ENCODE measurements around the gene CTNNBIP1. TPM values are rescaled to one million over a fixed set of nuclear protein-coding genes. Genes with fewer than 3 reads are reported as not detected.

CTNNBIP1 gene
- polyA plus RNA-seq, 1 of the 3 experiments (the other 2 are of a cell fraction), result 57.6 TPM

DNA sequence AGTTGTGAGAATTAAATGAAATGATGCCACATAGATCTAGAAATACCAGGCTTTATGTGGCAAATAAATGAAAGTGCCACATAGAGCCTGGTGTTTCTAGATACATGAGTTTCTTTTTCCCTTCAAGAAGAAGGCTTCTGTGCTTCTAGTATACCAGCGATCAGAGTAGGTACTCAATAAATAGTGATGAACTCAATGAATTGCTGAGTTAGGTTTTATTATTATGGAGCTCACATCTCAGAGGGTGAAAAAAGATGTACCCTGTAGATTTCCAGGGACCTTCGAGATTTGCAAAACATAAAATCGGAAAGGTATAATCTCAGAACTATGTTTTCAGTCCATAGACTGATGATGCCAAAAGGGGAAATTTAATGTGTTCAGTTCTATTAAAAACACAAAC, 84.0 kb downstream of the CTNNBIP1 start (continued):
- no peak for TF ChIP-seq GATA2 (CRISPR knock-in tag; IDR thresholded peaks at IDR 0.05)
- TF ChIP-seq GABPA (IDR thresholded peaks at IDR 0.05; ENCODE audit: low read depth), result no peak
- no peak for TF ChIP-seq CHD2 (IDR thresholded peaks at IDR 0.05; ENCODE audit: low read length, partially characterized antibody)
- TF ChIP-seq, protein P1, sequence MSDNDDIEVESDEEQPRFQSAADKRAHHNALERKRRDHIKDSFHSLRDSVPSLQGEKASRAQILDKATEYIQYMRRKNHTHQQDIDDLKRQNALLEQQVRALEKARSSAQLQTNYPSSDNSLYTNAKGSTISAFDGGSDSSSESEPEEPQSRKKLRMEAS (IDR thresholded peaks at IDR 0.05; ENCODE audit: low read depth), result no peak
- no peak for TF ChIP-seq SIN3A (IDR thresholded peaks at IDR 0.05; ENCODE audit: borderline replicate concordance, low read depth, low read length)

DNA sequence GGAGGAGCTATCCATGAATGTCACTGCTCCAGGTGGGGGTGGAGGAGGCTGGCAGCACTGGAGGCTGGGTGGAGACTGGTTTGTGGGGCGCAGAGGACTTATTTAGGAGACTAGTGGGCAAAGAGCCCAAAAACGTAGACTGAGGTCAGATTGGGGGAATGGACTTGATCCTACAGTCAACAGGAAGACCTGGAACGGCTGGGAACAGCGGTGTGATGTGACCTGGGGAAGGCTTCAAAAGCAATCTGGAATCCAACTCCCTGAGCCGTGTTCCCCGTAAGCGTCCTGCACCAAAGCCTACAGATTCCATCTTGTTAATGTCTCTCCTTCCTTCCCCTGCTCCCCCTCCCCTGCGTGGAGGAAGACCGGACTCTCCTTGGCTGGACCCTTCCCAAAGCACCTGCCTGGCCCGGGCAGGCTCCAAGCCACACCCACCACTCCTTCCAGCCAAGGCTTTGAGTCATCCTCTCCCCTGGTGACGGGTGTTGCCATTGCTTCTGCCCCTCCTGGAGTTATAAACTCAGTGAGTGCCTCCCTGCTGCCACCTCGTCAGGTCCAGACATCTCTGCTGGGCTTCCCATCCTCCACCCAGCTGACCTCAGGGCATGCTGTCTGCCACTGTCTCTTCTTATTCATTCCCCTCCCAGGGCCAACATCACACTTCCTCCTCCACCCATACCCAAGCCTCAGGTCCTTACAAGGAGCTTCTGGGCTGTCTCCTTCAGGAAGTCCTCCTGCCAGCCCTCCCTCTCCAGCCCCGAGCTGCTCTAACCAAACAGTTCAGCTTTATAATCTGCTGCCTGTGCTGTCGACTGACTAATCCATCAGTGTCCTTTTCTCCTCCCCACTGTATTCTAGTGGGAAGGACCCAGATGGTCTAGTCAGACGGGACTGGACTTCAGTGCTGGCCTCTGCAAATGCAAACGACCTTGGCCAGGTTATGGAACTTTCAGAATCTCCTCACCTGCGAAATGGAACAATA, 84.7 kb downstream of the CTNNBIP1 start:
- peaks cover 26% of the 10 kb centered on the region for H3K79me2 ChIP-seq (ENCODE audit: insufficient read depth)
- WGBS (ENCODE audit: low lambda C conversion rate), result 58% methylated on average over 14 of the region's 17 CpGs
- H3K4me1 ChIP-seq (ENCODE audit: control insufficient read depth in 1 of 2, insufficient read depth in 2 of 2, low read depth in 1 of 2, low read length in 1 of 2), result peaks cover 0 to 21% of the 10 kb centered on the region in 2 experiments; a peak in 3 of 4 replicates
- no peaks in the 10 kb centered on the region for H3K9me3 ChIP-seq
- no peaks in the 10 kb centered on the region for H3K9me2 ChIP-seq
- 0 out of 2 replicates have a peak overlapping the region, but pooled peaks have one; percentile 47 for H3K4me2 ChIP-seq
- peaks cover 22% of the 10 kb centered on the region for H4K20me1 ChIP-seq (ENCODE audit: insufficient read depth)
- H3K27ac ChIP-seq (ENCODE audit: low read depth in 2 of 2, low read length in 1 of 2), result peak overlapping the region in 1 of 2 experiments; percentile 35; a peak in 2 of 4 replicates
- no peak overlapping the region for H3K4me3 ChIP-seq (ENCODE audit: low read depth in 2 of 2, low read length in 1 of 2)
- no peak for DNase-seq
- H3K9ac ChIP-seq, result no peak overlapping the region
- TF ChIP-seq MEF2A (IDR thresholded peaks at IDR 0.05; ENCODE audit: borderline replicate concordance, low read depth) (no peak), FOSL2 (IDR thresholded peaks at IDR 0.05; ENCODE audit: borderline replicate concordance, low read depth) (peak; percentile 16; the same call in 1 of the 2 replicates), JUND (IDR thresholded peaks at IDR 0.05) (no peak), CHD2 (IDR thresholded peaks at IDR 0.05; ENCODE audit: low read length, partially characterized antibody) (peak; percentile 10), SMC3 (IDR thresholded peaks at IDR 0.05; ENCODE audit: low read depth, low read length) (no peak), RFX5 (IDR thresholded peaks at IDR 0.05; ENCODE audit: low read length) (no peak), FOXJ3 (CRISPR knock-in tag; IDR thresholded peaks at IDR 0.05) (no peak)
- TF ChIP-seq, protein P2, sequence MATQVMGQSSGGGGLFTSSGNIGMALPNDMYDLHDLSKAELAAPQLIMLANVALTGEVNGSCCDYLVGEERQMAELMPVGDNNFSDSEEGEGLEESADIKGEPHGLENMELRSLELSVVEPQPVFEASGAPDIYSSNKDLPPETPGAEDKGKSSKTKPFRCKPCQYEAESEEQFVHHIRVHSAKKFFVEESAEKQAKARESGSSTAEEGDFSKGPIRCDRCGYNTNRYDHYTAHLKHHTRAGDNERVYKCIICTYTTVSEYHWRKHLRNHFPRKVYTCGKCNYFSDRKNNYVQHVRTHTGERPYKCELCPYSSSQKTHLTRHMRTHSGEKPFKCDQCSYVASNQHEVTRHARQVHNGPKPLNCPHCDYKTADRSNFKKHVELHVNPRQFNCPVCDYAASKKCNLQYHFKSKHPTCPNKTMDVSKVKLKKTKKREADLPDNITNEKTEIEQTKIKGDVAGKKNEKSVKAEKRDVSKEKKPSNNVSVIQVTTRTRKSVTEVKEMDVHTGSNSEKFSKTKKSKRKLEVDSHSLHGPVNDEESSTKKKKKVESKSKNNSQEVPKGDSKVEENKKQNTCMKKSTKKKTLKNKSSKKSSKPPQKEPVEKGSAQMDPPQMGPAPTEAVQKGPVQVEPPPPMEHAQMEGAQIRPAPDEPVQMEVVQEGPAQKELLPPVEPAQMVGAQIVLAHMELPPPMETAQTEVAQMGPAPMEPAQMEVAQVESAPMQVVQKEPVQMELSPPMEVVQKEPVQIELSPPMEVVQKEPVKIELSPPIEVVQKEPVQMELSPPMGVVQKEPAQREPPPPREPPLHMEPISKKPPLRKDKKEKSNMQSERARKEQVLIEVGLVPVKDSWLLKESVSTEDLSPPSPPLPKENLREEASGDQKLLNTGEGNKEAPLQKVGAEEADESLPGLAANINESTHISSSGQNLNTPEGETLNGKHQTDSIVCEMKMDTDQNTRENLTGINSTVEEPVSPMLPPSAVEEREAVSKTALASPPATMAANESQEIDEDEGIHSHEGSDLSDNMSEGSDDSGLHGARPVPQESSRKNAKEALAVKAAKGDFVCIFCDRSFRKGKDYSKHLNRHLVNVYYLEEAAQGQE (IDR thresholded peaks at IDR 0.05; ENCODE audit: low read depth, low read length), result no peak
- TF ChIP-seq, protein P3, sequence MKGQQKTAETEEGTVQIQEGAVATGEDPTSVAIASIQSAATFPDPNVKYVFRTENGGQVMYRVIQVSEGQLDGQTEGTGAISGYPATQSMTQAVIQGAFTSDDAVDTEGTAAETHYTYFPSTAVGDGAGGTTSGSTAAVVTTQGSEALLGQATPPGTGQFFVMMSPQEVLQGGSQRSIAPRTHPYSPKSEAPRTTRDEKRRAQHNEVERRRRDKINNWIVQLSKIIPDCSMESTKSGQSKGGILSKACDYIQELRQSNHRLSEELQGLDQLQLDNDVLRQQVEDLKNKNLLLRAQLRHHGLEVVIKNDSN (IDR thresholded peaks at IDR 0.05; ENCODE audit: borderline replicate concordance, low read depth), result no peak
- TF ChIP-seq, protein P4, sequence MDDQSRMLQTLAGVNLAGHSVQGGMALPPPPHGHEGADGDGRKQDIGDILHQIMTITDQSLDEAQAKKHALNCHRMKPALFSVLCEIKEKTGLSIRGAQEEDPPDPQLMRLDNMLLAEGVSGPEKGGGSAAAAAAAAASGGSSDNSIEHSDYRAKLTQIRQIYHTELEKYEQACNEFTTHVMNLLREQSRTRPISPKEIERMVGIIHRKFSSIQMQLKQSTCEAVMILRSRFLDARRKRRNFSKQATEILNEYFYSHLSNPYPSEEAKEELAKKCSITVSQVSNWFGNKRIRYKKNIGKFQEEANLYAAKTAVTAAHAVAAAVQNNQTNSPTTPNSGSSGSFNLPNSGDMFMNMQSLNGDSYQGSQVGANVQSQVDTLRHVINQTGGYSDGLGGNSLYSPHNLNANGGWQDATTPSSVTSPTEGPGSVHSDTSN (IDR thresholded peaks at IDR 0.05), result peak; percentile 21; the same call in 1 of the 2 replicates
- ChIA-PET POLR2A (no interaction called here), CTCF (interaction anchor here (0.8 to 1.4 kb wide), 4 partner anchors 10 to 208 kb away, joined by 3 to 6 read pairs (median 3); no protein-coding TSS in a partner anchor)
- H3K27me3 ChIP-seq (ENCODE audit: insufficient read depth), result no peaks in the 10 kb centered on the region
- H3F3A ChIP-seq (replicated peaks; ENCODE audit: insufficient read depth), result peaks cover 27% of the 10 kb centered on the region
- no peaks in the 10 kb centered on the region for H3K36me3 ChIP-seq (replicated peaks in 1 of 2; ENCODE audit: control insufficient read depth in 1 of 2, insufficient read depth in 2 of 2, low read length in 1 of 2)
- peak overlapping the region; percentile 68; the same call in 1 of the 2 replicates for H2AFZ ChIP-seq (ENCODE audit: low read depth)

All from SK-N-SH (cell line).